Keratinocyte (primary cell): ENCODE results near the gene SUGCT. TPM values are rescaled to one million over a fixed set of nuclear protein-coding genes. Genes with fewer than 3 reads are reported as not detected.

Experiments
- DNase-seq: peaks from one replicate; pipeline ENCODE4 v3.0.0-alpha.2; 2011; ENCODE audit warnings: low read depth, missing footprints, low spot score
- FAIRE-seq: peaks from 2 replicates; lab custom pipeline; 2011; peaks lifted over from hg19 to GRCh38; lab: Jason Lieb, UNC
- H2AFZ ChIP-seq: 2 replicates; pipeline ENCODE4 v1.6.0; 2012; ENCODE audit warnings: low read length, control low read depth, inconsistent platforms; ENCODE audit not compliant: control insufficient read depth
- H3K27ac ChIP-seq: 2 replicates; pipeline ENCODE4 v1.5.1; 2011; ENCODE audit warnings: low read length; ENCODE audit not compliant: control insufficient read depth, insufficient read depth
- H3K27me3 ChIP-seq: 3 replicates; pipeline ENCODE4 v1.6.0; 2011; ENCODE audit warnings: low read length; ENCODE audit not compliant: control insufficient read depth, insufficient read depth; ENCODE audit errors: extremely low read depth
- H3K36me3 ChIP-seq, 2 experiments: 2 replicates in 1 of 2; 3 replicates in 1 of 2; pipeline ENCODE4 v1.5.1; 2011; ENCODE audit warnings: low read length in 2 of 2, mild to moderate bottlenecking in 1 of 2; ENCODE audit not compliant: control insufficient read depth in 2 of 2, insufficient read depth in 2 of 2; ENCODE audit errors: extremely low read depth in 1 of 2
- H3K4me1 ChIP-seq: 3 replicates; pipeline ENCODE4 v1.5.1; 2011; ENCODE audit warnings: low read length; ENCODE audit not compliant: control insufficient read depth, insufficient read depth; ENCODE audit errors: extremely low read depth
- H3K4me2 ChIP-seq: 3 replicates; pipeline ENCODE4 v1.6.0; 2011; ENCODE audit warnings: low read depth, low read length; ENCODE audit not compliant: control insufficient read depth, insufficient read depth; ENCODE audit errors: extremely low read depth
- H3K4me3 ChIP-seq, 3 experiments: fragments of 200-600 bp in 1 of 3; sonication (generic) in 1 of 3; 2 replicates in 2 of 3; 3 replicates in 1 of 3; pipeline ENCODE4 v1.5.1; 2011 to 2016; ENCODE audit warnings: low read length in 3 of 3, mild to moderate bottlenecking in 3 of 3, control low read depth in 2 of 3, inconsistent platforms in 1 of 3, low read depth in 1 of 3, mixed read lengths in 1 of 3, mixed run types in 1 of 3, moderate library complexity in 1 of 3; ENCODE audit not compliant: control insufficient read depth in 2 of 3, insufficient read depth in 2 of 3; ENCODE audit errors: extremely low read depth in 1 of 3
- H3K79me2 ChIP-seq: 2 replicates; pipeline ENCODE4 v1.6.0; 2012; ENCODE audit warnings: low read length; ENCODE audit not compliant: control insufficient read depth, insufficient read depth
- H3K9ac ChIP-seq: 3 replicates; pipeline ENCODE4 v1.6.0; 2011; ENCODE audit warnings: low read length; ENCODE audit not compliant: control insufficient read depth, insufficient read depth; ENCODE audit errors: extremely low read depth
- H3K9me1 ChIP-seq: 3 replicates; pipeline ENCODE4 v1.6.0; 2011; ENCODE audit warnings: low read length; ENCODE audit not compliant: control insufficient read depth, insufficient read depth; ENCODE audit errors: extremely low read depth
- H3K9me3 ChIP-seq: 2 replicates; pipeline ENCODE4 v1.5.1; 2012; ENCODE audit warnings: low read depth, low read length; ENCODE audit not compliant: control insufficient read depth
- H4K20me1 ChIP-seq: 3 replicates; pipeline ENCODE4 v1.6.0; 2011; ENCODE audit warnings: low read length; ENCODE audit not compliant: control insufficient read depth, insufficient read depth; ENCODE audit errors: extremely low read depth
- CTCF ChIP-seq, 3 experiments: IDR thresholded peaks in 1 of 3; conservative IDR thresholded peaks in 1 of 3; optimal IDR thresholded peaks in 1 of 3; 2 replicates in 2 of 3; 3 replicates in 1 of 3; pipeline versions ENCODE3 to v1.5.1; 2011; ENCODE audit warnings: low read length in 3 of 3, mild to moderate bottlenecking in 3 of 3, moderate library complexity in 2 of 3, control low read depth in 1 of 3, inconsistent platforms in 1 of 3; ENCODE audit not compliant: insufficient read depth in 2 of 3; ENCODE audit errors: extremely low read depth in 1 of 3
- EZH2 ChIP-seq: IDR thresholded peaks from one replicate; pipeline ENCODE4 v1.6.1; 2012; ENCODE audit warnings: inconsistent platforms, mild to moderate bottlenecking, low read length, moderate library complexity
- dilution Hi-C: fragments of 300-500 bp; cut with MboI; formaldehyde crosslinking; loops from one replicate; pipeline ENCODE4 v1.7.0; 2020; ENCODE audit warnings: low sequenced_read_pairs; ENCODE audit not compliant: extremely low pct_ligation_motif_present
- polyA plus RNA-seq, 5 experiments: library from polyadenylated mRNA; depleted of rRNA in 3 of 5; stranded (reverse) in 3 of 5; stranded (forward) in 1 of 5; unstranded in 1 of 5; fragments of >200 nt; gene quantifications; 1 replicate in 1 of 5; 2 replicates in 3 of 5; 3 replicates in 1 of 5; pipeline versions ENCODE4 v1.2.1 to v1.2.3, GENCODE V29; 2011 to 2012; ENCODE audit warnings: missing spikeins in 2 of 5, low read depth in 1 of 5, low replicate concordance in 1 of 5

SUGCT gene
- polyA plus RNA-seq, 1 donor (not counting 4 experiments of a cell fraction or from before 2014, with no cell fraction given) = 134 TPM

GRCh38 chr7:40851001-40851400 lies 716.2 kb downstream of the SUGCT start:
- Histone ChIP-seq H3K9me3 (no peaks in the 10 kb centered on the region), H3K36me3 (peaks cover 0 to 3% of the 10 kb centered on the region in 2 experiments), H3K27ac (no peak overlapping the region), H2AFZ (no peak overlapping the region), H3K27me3 (no peaks in the 10 kb centered on the region), H4K20me1 (no peaks in the 10 kb centered on the region), H3K4me1 (no peaks in the 10 kb centered on the region), H3K9me1 (no peaks in the 10 kb centered on the region), H3K4me3 (no peak overlapping the region), H3K79me2 (peaks cover 62% of the 10 kb centered on the region), H3K4me2 (no peak overlapping the region), H3K9ac (no peak overlapping the region)
- DNase-seq (no peak), FAIRE-seq (no peak)
- dilution Hi-C loops = no loop called here
- TF ChIP-seq CTCF (optimal IDR thresholded peaks at IDR 0.05 in 1 of 3, IDR thresholded peaks at IDR 0.05 in 1 of 3, conservative IDR thresholded peaks at IDR 0.05 in 1 of 3; ENCODE audit: extremely low read depth in 1 of 3, insufficient read depth in 2 of 3, low read length in 3 of 3) (no peak), EZH2 (no peak)

GRCh38 chr7:40859076-40859475 lies 724.3 kb downstream of the SUGCT start:
- TF ChIP-seq EZH2 (no peak), CTCF (optimal IDR thresholded peaks at IDR 0.05 in 1 of 3, IDR thresholded peaks at IDR 0.05 in 1 of 3, conservative IDR thresholded peaks at IDR 0.05 in 1 of 3; ENCODE audit: extremely low read depth in 1 of 3, insufficient read depth in 2 of 3, low read length in 3 of 3) (no peak)
- DNase-seq (no peak), FAIRE-seq (no peak)
- no peak overlapping the region for H3K4me3 ChIP-seq
- peak overlapping the region; percentile 67 for H3K4me2 ChIP-seq
- H4K20me1 ChIP-seq = no peaks in the 10 kb centered on the region
- no peaks in the 10 kb centered on the region for H3K9me1 ChIP-seq
- H3K36me3 ChIP-seq = no peaks in the 10 kb centered on the region
- no peak overlapping the region for H2AFZ ChIP-seq
- no peaks in the 10 kb centered on the region for H3K27me3 ChIP-seq
- H3K9ac ChIP-seq = no peak overlapping the region
- H3K27ac ChIP-seq = peak overlapping the region; percentile 83
- dilution Hi-C loops = no loop called here
- H3K9me3 ChIP-seq = no peaks in the 10 kb centered on the region
- H3K79me2 ChIP-seq = peaks cover 14% of the 10 kb centered on the region
- peaks cover 22% of the 10 kb centered on the region for H3K4me1 ChIP-seq
